Choroid plexus epithelial cell (primary cell): ENCODE data around the gene CLDN34.

ENCODE experiments used
- DNase-seq: peaks from one replicate; pipeline ENCODE4 v3.0.0-alpha.2; 2010; ENCODE audit warnings: low read depth
- H3K4me3 ChIP-seq: 2 replicates; pipeline ENCODE4 v1.5.1; 2011; ENCODE audit warnings: low read depth, mild to moderate bottlenecking, control low read depth, low read length, moderate library complexity
- CTCF ChIP-seq: conservative IDR thresholded peaks from 2 replicates; pipeline ENCODE4 v1.5.1; 2011; ENCODE audit warnings: low read depth, mild to moderate bottlenecking, control low read depth, inconsistent platforms, low read length, moderate library complexity

CLDN34 gene

GRCh38 chrX:9966775-9967408 is at the start of gene CLDN34:
Gene CLDN34 (plus strand): TSS chrX:9967358. CDS start chrX:9967358, 0 bp downstream.
- TF ChIP-seq CTCF: no peak
- peak; percentile 5 for DNase-seq
- H3K4me3 ChIP-seq: no peak within 1 kb of the TSS

- no peak for TF ChIP-seq CTCF
- no peak for DNase-seq
Measured at GRCh38 chrX:9917861-9918260, 49.3 kb upstream of the CLDN34 start.

GRCh38 chrX:9919632-9920172 is 47.5 kb upstream of the CLDN34 start:
- no peak for DNase-seq
- no peak overlapping the region for H3K4me3 ChIP-seq
- TF ChIP-seq CTCF: no peak

More at GRCh38 chrX:9917861-9918260, 49.3 kb upstream of the CLDN34 start:
- no peak overlapping the region for H3K4me3 ChIP-seq

- no peak for DNase-seq
- TF ChIP-seq CTCF: no peak
- H3K4me3 ChIP-seq: no peak overlapping the region
Measured at GRCh38 chrX:9921407-9921806, 45.8 kb upstream of the CLDN34 start.

GRCh38 chrX:9923357-9923756 is 43.8 kb upstream of the CLDN34 start:
- no peak for TF ChIP-seq CTCF
- no peak for DNase-seq
- H3K4me3 ChIP-seq: no peak overlapping the region

- TF ChIP-seq CTCF: no peak
- H3K4me3 ChIP-seq: no peak overlapping the region
- no peak for DNase-seq
Measured at GRCh38 chrX:9926002-9926401, 41.2 kb upstream of the CLDN34 start.
